SU-DHL-6 (cell line): ENCODE measurements around the gene PREX1.

Experiments used
- H2AFZ ChIP-seq: fragments of 200-600 bp; sonication (generic); 2 replicates; pipeline ENCODE4 v1.6.1; 2014; ENCODE audit warnings: low read depth, mild to moderate bottlenecking, moderate library complexity, mixed read lengths, antibody characterized with exemption, low read length; ENCODE audit not compliant: severe bottlenecking
- H3F3A ChIP-seq: fragments of 200-600 bp; shearing (Covaris generic); 2 replicates; pipeline ENCODE4 v1.6.0; 2016; ENCODE audit warnings: antibody characterized with exemption, mild to moderate bottlenecking; ENCODE audit not compliant: insufficient read depth
- H3K27ac ChIP-seq: fragments of 200-600 bp; sonication (generic); 2 replicates; pipeline ENCODE4 v1.5.1; 2016; ENCODE audit warnings: low read depth, mild to moderate bottlenecking, low read length, moderate library complexity, mixed read lengths
- H3K27me3 ChIP-seq: fragments of 200-600 bp; sonication (generic), shearing (Covaris generic); 2 replicates; pipeline ENCODE4 v1.6.0; 2014; ENCODE audit warnings: mild to moderate bottlenecking, low read length
- H3K36me3 ChIP-seq: fragments of 200-600 bp; sonication (generic); 2 replicates; pipeline ENCODE4 v1.6.1; 2014; ENCODE audit warnings: mild to moderate bottlenecking, low read length, mixed read lengths
- H3K4me2 ChIP-seq: fragments of 300-600, 200-600 bp; shearing (Covaris generic), sonication (generic); 2 replicates; pipeline ENCODE4 v1.6.0; 2014; ENCODE audit warnings: low read length, low read depth, mild to moderate bottlenecking; ENCODE audit not compliant: poor library complexity, severe bottlenecking
- H3K4me3 ChIP-seq: fragments of 200-600 bp; sonication (generic); 2 replicates; pipeline ENCODE4 v1.5.1; 2014; ENCODE audit warnings: antibody characterized with exemption, low read length, mild to moderate bottlenecking, mixed read lengths; ENCODE audit not compliant: insufficient read depth, poor library complexity, severe bottlenecking
- H3K79me2 ChIP-seq: fragments of 200-600 bp; sonication (generic); 2 replicates; pipeline ENCODE4 v1.6.1; 2014; ENCODE audit warnings: mild to moderate bottlenecking, low read length, moderate library complexity; ENCODE audit not compliant: insufficient read depth
- H3K9ac ChIP-seq: fragments of 200-600 bp; sonication (generic); 2 replicates; pipeline ENCODE4 v1.7.0; 2014; ENCODE audit warnings: mild to moderate bottlenecking, low read length
- H3K9me2 ChIP-seq: fragments of 200-600 bp; sonication (generic); replicated peaks from 2 replicates; pipeline ENCODE4 v1.6.1; 2014; ENCODE audit warnings: low read length; ENCODE audit not compliant: insufficient read depth
- H3K9me3 ChIP-seq: fragments of 200-600 bp; sonication (generic); 2 replicates; pipeline ENCODE4 v1.6.1; 2014; ENCODE audit warnings: low read length, mixed read lengths; ENCODE audit not compliant: insufficient read depth
- H4K20me1 ChIP-seq: fragments of 200-600 bp; sonication (generic); 2 replicates; pipeline ENCODE4 v1.6.1; 2014; ENCODE audit warnings: low read depth, mild to moderate bottlenecking, antibody characterized with exemption, low read length, moderate library complexity, mixed read lengths
- CTCF ChIP-seq: fragments of 200-600 bp; sonication (generic); IDR thresholded peaks from one replicate; pipeline ENCODE4 v1.5.1; 2017; ENCODE audit warnings: antibody characterized with exemption, mild to moderate bottlenecking, low read length, moderate library complexity; ENCODE audit not compliant: insufficient read depth, poor library complexity, severe bottlenecking
- EZH2phosphoT487 ChIP-seq: fragments of 200-600 bp; sonication (generic), shearing (Covaris generic); conservative IDR thresholded peaks from 2 replicates; pipeline ENCODE4 v1.6.1; 2018; ENCODE audit warnings: mild to moderate bottlenecking, antibody characterized with exemption, low read length, moderate library complexity, mixed read lengths

The PREX1 gene

GRCh38 chr20:48802647-48803046 is 25.2 kb downstream of the PREX1 start:
- Histone ChIP-seq H3K9me2 (no peaks in the 10 kb centered on the region), H3K79me2 (no peaks in the 10 kb centered on the region), H3K9me3 (0 out of 2 replicates have a peak, but pooled peaks cover 5% of the 10 kb centered on the region), H2AFZ (no peak overlapping the region), H3K36me3 (no peaks in the 10 kb centered on the region), H3K4me3 (no peak overlapping the region), H4K20me1 (no peaks in the 10 kb centered on the region), H3K27ac (no peak overlapping the region), H3K9ac (no peak overlapping the region), H3K27me3 (no peaks in the 10 kb centered on the region), H3F3A (no peaks in the 10 kb centered on the region), H3K4me2 (no peak overlapping the region)
- TF ChIP-seq CTCF, result no peak

GRCh38 chr20:48802216-48802615 is 25.6 kb downstream of the PREX1 start:
- Histone ChIP-seq H3K9ac (no peak overlapping the region), H3K9me3 (0 out of 2 replicates have a peak, but pooled peaks cover 2% of the 10 kb centered on the region), H3K9me2 (no peaks in the 10 kb centered on the region), H3K4me2 (no peak overlapping the region), H3K4me3 (no peak overlapping the region), H4K20me1 (no peaks in the 10 kb centered on the region), H3K27ac (no peak overlapping the region), H3K27me3 (no peaks in the 10 kb centered on the region), H3K36me3 (no peaks in the 10 kb centered on the region), H3F3A (no peaks in the 10 kb centered on the region), H3K79me2 (no peaks in the 10 kb centered on the region), H2AFZ (no peak overlapping the region)
- no peak for TF ChIP-seq EZH2phosphoT487

GRCh38 chr20:48801197-48801596 is 26.6 kb downstream of the PREX1 start:
- Histone ChIP-seq H3K27me3 (no peaks in the 10 kb centered on the region), H3K4me2 (no peak overlapping the region), H3K9ac (no peak overlapping the region), H3K79me2 (no peaks in the 10 kb centered on the region), H3K9me3 (no peaks in the 10 kb centered on the region), H3K9me2 (no peaks in the 10 kb centered on the region), H3F3A (no peaks in the 10 kb centered on the region), H2AFZ (no peak overlapping the region), H4K20me1 (no peaks in the 10 kb centered on the region), H3K4me3 (no peak overlapping the region), H3K27ac (no peak overlapping the region), H3K36me3 (no peaks in the 10 kb centered on the region)
- no peak for TF ChIP-seq EZH2phosphoT487
- no peak for TF ChIP-seq CTCF

GRCh38 chr20:48800177-48800576 is 27.6 kb downstream of the PREX1 start:
- no peak overlapping the region for H3K27ac ChIP-seq
- no peak for TF ChIP-seq EZH2phosphoT487
- no peak for TF ChIP-seq CTCF

More at GRCh38 chr20:48800177-48800576, 27.6 kb downstream of the PREX1 start:
- Histone ChIP-seq H3K79me2 (no peaks in the 10 kb centered on the region), H3K9me2 (no peaks in the 10 kb centered on the region), H3K4me3 (no peak overlapping the region), H3K36me3 (no peaks in the 10 kb centered on the region), H3K4me2 (no peak overlapping the region), H3K9ac (no peak overlapping the region), H3K9me3 (no peaks in the 10 kb centered on the region), H2AFZ (no peak overlapping the region), H4K20me1 (no peaks in the 10 kb centered on the region), H3K27me3 (no peaks in the 10 kb centered on the region), H3F3A (no peaks in the 10 kb centered on the region)
